ENCODE measurements around the gene FAM184A. TPM values are rescaled to one million over a fixed set of nuclear protein-coding genes. Genes with fewer than 3 reads are reported as not detected.

The FAM184A gene
- total and polyA plus RNA-seq, 10 of the 15 experiments (the other 5 are each of a cell fraction or from before 2014, with no cell fraction given): 0.15 to 0.23 TPM; not detected in 8

DNA sequence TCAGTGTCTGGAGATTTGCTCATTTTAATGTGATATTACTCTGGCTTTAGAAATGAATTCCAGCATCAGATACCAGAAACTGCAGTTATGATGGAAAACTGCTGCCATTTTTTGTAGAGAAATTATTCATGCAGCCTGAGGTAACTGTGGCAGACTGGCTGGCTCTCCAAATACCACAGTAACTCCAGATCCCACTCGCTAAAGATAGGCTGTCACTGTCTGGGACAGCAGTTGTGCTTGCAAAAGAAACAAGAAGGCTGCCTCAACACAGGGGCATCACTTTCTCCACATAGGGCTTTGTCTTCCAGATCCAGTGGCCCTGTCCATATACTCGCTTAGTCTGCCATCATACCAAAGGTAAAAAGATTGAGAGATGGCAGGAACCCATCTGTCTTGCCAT is 52.7 kb downstream of the FAM184A start:
- ChIA-PET CTCF (no interaction called here), RAD21 (ENCODE audit: unreplicated experiment) (no interaction called here), SMC1A (ENCODE audit: uncharacterized antibody, unreplicated experiment) (no interaction called here), POLR2A (no interaction called here)
- WGBS (ENCODE audit: insufficient coverage, insufficient replicate concordance, low lambda C conversion rate, missing lambda C conversion rate): 34% methylated on average over 2 of the region's 2 CpGs
- no peaks in the 10 kb centered on the region for H3K9me3 ChIP-seq (replicated peaks; ENCODE audit: control insufficient read depth, insufficient read depth, low read length)
- in situ Hi-C loops (cut with MboI): no loop called here
- TF ChIP-seq, protein P1, sequence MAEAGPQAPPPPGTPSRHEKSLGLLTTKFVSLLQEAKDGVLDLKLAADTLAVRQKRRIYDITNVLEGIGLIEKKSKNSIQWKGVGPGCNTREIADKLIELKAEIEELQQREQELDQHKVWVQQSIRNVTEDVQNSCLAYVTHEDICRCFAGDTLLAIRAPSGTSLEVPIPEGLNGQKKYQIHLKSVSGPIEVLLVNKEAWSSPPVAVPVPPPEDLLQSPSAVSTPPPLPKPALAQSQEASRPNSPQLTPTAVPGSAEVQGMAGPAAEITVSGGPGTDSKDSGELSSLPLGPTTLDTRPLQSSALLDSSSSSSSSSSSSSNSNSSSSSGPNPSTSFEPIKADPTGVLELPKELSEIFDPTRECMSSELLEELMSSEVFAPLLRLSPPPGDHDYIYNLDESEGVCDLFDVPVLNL (IDR thresholded peaks at IDR 0.05; ENCODE audit: low read depth, low read length): no peak
- TF ChIP-seq SUZ12 (IDR thresholded peaks at IDR 0.05; ENCODE audit: unreplicated experiment) (no peak), PAX8 (IDR thresholded peaks at IDR 0.05) (no peak)
- TF ChIP-seq, protein P2, sequence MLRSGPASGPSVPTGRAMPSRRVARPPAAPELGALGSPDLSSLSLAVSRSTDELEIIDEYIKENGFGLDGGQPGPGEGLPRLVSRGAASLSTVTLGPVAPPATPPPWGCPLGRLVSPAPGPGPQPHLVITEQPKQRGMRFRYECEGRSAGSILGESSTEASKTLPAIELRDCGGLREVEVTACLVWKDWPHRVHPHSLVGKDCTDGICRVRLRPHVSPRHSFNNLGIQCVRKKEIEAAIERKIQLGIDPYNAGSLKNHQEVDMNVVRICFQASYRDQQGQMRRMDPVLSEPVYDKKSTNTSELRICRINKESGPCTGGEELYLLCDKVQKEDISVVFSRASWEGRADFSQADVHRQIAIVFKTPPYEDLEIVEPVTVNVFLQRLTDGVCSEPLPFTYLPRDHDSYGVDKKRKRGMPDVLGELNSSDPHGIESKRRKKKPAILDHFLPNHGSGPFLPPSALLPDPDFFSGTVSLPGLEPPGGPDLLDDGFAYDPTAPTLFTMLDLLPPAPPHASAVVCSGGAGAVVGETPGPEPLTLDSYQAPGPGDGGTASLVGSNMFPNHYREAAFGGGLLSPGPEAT (IDR thresholded peaks at IDR 0.05; ENCODE audit: low read depth): no peak
- TF ChIP-seq, protein P3, sequence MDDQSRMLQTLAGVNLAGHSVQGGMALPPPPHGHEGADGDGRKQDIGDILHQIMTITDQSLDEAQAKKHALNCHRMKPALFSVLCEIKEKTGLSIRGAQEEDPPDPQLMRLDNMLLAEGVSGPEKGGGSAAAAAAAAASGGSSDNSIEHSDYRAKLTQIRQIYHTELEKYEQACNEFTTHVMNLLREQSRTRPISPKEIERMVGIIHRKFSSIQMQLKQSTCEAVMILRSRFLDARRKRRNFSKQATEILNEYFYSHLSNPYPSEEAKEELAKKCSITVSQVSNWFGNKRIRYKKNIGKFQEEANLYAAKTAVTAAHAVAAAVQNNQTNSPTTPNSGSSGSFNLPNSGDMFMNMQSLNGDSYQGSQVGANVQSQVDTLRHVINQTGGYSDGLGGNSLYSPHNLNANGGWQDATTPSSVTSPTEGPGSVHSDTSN (IDR thresholded peaks at IDR 0.05; ENCODE audit: insufficient replicate concordance, low read depth, low read length): no peak
- H3K27me3 ChIP-seq (replicated peaks in 1 of 2; ENCODE audit: control insufficient read depth in 2 of 2, insufficient read depth in 2 of 2, low read length in 1 of 2): no peaks in the 10 kb centered on the region
- H3K9ac ChIP-seq (ENCODE audit: control insufficient read depth, insufficient read depth, low read length): no peak overlapping the region
- no TSS peak for BruUV-seq (replicated peaks)
- no peaks in the 10 kb centered on the region for H3K4me1 ChIP-seq (ENCODE audit: control insufficient read depth, insufficient read depth, low read length)
- H3K4me2 ChIP-seq (ENCODE audit: control insufficient read depth, insufficient read depth): no peak overlapping the region
- DNase-seq (ENCODE audit: low read depth, low spot score) (no peak), ATAC-seq (no peak), FAIRE-seq (no peak)
- intact Hi-C loops (cut with micrococcal nuclease; ENCODE audit: unreplicated experiment): no loop called here
- no peak overlapping the region for H3K4me3 ChIP-seq
- no peaks in the 10 kb centered on the region for H4K20me1 ChIP-seq (ENCODE audit: control insufficient read depth, insufficient read depth)
- H3K79me2 ChIP-seq (ENCODE audit: control insufficient read depth, insufficient read depth, low read length): no peaks in the 10 kb centered on the region
- no peaks in the 10 kb centered on the region for H3K36me3 ChIP-seq (ENCODE audit: control insufficient read depth in 2 of 2, insufficient read depth in 2 of 2, low read length in 1 of 2)
- H3K27ac ChIP-seq (ENCODE audit: control insufficient read depth, insufficient read depth): no peak overlapping the region
- H2AFZ ChIP-seq (ENCODE audit: control insufficient read depth, low read depth, low read length): no peak overlapping the region

All from GM12878 (cell line).